NCI-H146 (cell line): Measurements from ENCODE around the gene DPAGT1.
"Not testable (repeated sequence)": the region's sequence is repeated elsewhere in the genome, so short reads cannot be mapped to it uniquely, and the experiment has no call there.

Source experiments
- DNase-seq: peaks from one replicate; lab custom pipeline; 2025; lab: John Stamatoyannopoulos, UW

DPAGT1 gene

DNA sequence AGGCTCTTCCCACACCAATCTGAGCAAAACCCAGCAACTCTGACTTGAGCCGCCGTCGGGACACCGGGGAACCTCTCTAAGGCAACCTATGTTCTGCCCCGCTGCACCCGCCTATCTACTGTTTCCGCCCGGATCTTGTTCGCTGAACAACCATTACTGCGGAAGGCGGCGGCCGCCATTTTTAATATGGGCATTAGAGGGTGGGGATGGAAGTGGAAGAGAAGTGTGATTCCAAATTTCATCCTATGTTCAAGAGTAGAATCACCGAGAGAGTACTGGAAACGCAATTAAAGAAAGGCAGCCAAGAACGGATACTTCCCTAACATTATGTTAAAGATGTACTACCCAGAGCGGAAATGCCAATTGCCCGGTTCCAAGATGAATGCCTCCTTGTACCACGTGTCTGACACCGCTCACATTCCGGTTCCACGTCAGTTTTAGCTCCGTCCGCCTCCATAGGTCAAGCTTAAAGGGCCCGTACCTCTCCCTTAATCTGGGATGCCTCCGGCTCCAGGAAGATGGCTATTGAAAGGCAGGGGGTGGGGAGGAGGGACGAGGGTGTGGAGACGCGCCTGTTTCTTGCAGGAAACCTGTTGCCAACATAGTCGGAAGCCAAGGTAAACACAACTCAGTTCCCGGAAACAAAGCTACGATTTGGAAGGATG is at the start of gene DPAGT1:
DPAGT1 (minus strand) TSS at position 95 of the 665 bp plus-strand sequence. CDS start 198 bp downstream, outside the sequence.
- peak; percentile 98 for DNase-seq

DNA sequence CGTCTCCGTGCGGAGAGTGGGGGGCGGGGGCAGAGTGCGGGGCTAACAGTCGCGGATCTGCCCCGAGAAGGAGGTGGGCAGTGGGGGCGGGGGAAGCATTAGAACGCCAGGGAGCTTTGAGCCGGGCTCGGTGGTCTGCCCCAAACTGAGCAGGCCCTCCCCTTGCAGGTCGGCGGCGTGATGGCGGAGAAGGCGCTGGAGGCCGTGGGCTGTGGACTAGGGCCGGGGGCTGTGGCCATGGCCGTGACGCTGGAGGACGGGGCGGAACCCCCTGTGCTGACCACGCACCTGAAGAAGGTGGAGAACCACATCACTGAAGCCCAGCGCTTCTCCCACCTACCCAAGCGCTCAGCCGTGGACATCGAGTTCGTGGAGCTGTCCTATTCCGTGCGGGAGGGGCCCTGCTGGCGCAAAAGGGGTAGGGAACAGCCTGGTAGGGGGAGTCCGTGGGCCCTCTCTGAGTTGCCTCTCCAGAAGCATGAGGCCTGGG is 48.2 kb upstream of the DPAGT1 start:
- no peak for DNase-seq

DNA sequence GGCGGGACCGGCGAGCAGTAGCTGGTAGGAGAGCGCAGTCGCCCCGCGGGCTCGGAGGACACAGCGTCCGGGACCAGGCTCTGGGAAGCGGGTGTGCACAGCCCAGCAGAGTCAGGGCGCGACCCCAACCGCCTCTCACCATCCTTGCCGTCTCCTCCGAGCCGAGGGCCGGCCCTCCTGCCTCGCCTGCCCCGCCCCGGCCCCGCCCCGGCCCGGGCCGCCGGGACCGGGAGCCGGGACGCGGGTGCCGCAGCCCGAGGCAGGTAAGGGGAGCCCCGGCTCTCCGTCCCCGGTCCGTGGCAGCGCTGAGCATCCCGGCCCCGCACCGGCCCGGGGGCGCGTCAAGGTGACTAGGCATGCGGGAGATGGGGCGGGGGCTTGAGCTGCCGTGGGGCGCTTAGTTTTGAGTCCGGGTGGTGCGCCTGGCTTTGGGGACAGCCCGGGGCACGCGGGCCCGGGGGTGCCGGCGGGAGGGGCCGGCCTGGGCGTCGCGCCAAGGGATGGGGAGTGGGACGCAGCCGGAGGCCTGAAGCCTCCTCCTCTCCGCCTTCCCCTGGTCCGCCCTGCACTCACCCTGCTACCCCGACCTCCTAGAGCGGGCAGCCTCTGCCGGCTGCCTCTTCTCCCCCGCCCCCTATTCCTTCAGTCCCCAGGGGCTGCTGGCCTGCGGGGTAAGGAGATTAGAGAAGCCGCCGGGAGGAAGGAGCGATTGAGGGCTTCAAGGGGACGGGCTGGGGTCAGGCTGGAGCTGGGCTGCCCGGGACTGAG is 47.5 kb upstream of the DPAGT1 start, which contains the start of gene ABCG4:
ABCG4 (plus strand) TSS at position 35 of the 768 bp plus-strand sequence. CDS start 914 bp downstream, outside the sequence.
- DNase-seq = peak; percentile 51

DNA sequence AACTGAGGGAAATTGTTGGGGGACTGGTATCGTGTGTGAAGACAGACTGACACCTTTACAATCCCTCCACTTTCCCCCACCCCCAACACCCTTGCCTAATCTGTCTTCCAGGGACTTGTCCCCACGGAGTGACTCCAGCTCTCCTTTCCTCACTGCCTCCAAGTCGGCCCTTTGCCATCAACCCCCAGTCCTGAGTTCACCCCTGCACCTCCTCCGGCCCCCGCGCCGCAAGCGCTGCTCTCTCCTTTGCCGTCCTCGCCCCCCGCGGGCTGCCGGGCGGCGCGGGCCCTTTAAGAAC is 47.0 kb upstream of the DPAGT1 start:
- DNase-seq = no peak

DNA sequence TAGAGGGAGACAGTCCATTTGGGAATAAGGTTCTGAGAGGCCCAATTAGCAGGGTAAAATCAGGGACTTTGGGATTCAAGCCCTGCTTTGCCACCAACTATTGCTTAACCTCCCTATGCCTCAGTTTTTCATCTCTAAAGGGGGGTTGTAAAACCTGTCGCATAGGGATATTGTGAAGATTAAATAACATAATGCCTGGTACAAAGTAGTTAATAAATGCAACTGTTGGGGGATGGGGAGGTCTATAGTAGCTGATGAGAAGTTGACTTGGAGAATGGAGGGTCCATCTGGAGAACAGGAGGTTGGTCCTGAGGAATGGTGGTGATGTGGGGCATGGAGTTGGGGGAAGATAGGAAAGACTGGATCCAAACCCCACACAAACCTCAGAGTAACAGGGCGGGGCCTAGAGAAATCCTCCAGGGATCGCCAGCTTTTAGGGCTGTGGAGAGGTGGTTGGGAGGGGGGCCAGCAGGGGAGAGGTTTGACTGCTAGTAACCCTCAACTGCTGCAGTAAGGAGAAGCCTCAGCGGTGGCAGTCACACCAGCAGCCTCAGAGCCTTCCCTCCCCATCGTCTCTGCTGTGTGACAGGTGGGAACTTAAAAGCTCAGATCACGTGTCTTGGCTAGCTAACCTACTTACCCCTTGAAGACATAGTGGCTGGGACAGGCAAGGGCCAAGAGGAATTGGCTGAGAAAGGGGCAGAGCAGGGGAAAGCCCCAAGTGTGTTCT is 46.1 kb upstream of the DPAGT1 start:
- peak; percentile 16 for DNase-seq

DNA sequence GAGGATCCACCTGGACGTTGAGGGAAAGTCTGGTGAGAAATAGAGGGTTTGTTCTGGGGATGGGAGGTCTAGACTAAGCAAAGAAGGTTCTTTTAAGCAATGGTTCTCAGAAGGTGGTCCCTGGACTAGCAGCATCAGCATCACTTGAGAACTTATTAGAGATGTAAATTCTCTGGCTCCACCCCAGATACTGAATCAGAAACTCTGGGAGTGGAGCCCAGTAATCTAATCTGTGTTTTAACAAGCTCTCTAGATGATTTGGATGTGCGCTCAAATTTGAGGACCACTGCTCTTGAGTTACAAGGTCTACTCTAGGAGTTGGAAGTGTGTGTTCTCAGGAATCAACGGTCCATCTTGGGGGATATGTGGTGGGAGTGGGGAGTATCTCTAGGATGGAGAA is 43.9 kb upstream of the DPAGT1 start:
- no peak for DNase-seq

DNA sequence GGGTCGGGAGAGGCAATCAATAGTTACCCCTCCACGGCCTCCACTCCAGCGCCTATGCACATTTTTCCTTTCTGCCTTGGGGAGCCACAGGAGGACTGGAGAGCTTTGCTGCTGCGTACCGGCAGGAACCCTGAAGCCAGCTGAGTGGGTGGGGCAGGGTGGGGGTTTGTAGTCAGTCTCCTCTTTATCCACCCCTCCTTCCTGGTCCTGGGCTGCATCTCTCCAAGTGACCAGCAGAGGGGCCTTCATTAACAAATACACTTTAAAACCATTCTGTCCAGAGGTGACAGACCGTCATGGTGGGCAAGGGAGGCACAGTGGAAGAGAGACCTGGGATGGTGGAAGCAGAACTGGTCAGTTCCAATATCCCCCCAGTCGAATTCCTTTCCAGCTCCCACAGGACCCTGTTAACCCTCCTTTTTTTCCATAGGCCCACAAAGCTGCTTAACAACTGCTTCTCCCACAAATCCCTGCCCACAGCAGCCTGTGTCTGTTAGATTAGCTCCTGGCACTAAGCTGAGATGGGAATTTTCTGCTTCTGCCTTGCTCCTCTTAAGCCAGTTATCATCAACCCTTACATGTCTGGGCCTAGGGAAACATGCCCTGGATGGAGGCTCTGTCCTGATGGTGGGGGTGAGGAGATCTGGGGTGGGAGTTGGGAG is 43.3 kb upstream of the DPAGT1 start:
- DNase-seq = peak; percentile 90

DNA sequence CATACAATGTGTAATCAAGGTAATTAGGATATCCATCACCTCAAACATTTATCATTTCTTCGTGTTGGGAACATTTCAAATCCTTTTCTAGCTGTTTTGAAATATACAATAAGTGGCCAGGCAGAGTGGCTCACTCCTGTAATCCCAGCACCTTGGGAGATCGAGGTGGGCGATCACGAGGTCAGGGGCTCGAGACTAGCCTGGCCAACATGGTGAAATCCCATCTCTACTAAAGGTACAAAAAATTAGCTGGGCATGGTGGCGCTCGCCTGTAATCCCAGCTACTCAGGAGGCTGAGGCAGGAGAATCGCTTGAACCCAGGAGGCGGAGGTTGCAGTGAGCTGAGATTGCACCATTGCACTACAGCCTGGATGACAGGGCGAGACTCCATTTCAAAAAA is 37.6 kb upstream of the DPAGT1 start:
- DNase-seq = not testable (repeated sequence)

DNA sequence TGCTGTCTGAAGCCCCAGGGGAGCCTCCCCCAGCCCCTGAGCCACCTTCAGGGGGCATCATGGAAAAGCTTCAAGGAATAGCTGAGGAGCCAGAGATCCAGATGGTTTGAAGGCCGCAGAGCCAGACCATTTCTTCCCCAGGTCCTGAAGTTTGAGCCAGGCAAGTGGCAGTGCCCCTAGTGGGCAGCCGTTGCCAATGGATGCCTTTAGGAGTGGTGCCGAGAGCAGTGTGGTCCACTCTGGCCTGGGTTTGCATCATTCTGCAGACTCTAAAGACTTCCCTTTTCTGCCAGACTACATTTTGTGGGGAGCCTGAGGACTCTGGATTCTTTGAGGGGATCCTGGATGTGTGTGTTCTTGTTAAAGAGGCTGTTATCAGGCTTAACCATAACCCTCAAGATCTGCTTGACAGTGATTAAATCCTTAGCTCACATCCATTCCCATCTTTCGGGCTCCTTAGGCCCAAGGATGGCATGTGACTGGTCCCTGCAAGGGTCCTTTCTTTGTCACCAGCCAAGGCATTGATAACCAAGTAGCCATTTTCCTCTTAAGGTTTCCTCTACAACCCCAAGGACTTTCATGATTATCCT is 32.8 kb upstream of the DPAGT1 start:
- no peak for DNase-seq

DNA sequence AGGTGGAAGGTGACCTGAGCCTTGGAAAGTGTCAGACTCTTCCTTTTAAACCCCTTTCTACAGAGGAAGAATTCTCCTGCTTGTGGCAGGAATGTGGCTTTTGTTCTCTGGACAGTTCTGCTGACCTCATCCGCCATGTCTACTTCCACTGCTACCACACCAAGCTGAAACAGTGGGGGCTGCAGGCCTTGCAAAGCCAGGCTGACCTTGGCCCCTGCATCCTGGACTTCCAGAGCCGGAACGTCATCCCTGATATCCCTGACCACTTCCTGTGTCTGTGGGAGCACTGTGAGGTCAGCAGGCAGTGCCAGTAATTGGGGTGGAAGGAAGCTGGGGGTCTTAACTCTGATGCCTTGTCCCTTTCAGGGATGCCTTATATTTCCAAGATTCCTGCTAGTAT is 29.0 kb upstream of the DPAGT1 start:
- no peak for DNase-seq

DNA sequence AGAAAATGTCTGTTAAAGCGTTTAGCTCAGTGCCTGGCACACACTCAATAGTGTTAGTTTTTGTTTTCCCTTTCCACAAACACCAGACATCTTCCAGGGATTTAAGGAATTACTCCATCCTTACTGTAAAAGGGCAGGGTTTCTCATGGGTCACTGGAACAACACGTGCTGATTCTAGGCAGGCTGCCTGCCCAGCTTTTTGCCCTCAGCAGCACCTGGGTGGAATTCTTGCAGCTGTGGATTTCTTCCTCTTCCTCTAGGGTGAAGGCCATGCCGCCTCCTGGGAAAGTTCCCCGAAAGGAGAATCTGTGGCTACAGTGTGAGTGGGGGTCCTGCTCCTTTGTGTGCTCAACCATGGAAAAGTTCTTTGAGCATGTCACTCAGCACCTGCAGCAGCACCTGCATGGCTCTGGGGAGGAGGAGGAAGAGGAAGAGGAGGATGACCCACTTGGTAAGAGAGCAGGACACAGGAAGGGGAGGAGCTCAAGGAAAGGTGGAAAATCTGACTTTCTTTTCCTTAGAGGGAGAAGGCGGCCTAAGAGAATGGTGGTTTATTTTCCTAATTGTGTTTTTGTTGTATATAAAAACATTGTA is 25.1 kb upstream of the DPAGT1 start:
- no peak for DNase-seq

DNA sequence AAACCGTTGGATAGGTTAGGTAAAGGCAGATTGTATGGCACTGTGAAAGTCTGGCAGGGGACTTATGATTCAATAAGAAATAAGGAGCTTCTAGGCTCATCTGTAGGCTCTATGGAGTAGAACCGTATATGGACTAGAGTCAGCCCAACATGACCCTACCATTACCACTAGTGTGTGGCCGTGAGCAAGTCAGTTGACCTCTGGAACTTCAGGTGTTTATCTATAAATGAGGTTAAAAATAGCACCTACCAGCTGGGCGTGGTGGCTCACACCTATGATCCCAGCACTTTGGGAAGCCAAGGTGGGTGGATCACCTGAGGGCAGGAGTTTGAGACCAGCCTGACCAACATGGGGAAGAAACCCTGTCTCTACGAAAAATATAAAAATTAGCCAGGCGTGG is 24.2 kb upstream of the DPAGT1 start:
- no peak for DNase-seq

DNA sequence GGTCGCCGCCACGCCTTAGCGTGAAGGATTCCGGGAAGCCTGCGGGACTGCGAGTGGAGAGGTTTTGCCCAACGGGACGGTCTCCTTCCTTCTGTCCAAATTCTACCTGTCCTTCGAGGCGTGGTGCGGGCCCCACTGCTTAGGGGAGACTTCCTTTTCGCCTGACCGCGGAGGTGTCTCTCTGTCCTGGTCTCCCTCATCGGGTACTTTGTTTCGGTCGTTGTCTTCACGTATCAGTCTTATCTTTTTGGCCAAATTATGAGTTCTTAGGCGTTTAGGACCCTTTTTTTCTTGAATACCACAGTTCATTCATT is 20.1 kb upstream of the DPAGT1 start:
- DNase-seq = no peak

DNA sequence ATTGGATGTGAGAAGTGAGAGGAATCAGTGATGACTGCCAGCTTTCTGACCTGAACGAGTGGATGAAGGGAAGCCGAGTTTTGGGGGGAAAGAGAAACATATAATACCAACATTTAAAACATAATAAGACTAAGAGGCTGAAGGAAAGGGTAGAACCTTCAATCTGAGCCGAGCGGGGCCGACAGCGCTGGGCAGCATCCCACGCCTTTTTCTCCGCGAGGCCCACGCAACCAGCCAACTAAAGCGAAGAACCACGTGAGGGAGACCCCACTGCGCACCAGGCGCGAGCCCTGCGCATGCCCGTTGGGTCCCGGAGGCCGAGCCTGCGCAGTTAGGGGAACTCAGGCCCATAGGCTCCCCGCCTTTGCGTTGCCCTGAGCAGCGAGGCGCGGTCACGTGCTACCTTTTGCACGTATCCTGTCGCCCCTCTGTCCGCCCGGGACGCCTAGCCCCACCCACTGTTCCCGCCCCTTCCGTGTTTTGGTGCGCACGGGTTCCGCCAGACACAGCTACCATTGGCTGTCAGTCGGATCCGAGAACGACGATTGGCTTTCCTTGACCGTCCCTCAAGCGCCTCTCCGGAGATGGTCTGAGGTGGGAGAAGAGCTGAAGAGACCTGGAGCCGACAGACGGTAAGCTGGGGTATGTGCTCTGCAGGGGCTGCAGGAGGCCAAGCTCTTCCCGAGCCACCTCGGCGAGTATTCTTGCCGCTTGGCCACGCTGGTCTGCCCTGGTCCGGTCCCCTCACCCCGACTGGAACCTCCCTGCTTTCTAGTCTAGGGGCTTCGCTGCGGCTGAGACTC is 19.6 kb upstream of the DPAGT1 start, which contains the start of gene HINFP:
HINFP (plus strand) TSS at position 573 of the 803 bp plus-strand sequence. CDS start 5,365 bp downstream, outside the sequence.
- peak; percentile 100 for DNase-seq

DNA sequence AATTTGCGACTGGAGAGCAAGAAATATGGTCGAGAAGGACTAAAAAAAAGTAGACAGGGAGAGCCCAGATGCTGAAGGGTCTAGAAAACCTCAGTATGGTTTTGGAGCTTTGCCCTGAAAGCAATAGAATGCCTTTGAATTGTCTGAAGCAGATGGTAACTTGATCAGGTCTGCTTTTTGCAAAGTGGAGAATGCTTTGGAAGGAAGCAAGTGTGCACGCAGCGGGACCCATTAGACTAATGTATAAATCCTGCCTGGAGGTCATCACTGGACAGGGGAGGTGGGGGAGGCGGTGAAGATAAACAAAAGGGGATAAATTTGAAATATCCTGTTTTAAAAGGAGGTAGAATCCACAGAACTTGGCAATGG is 19.0 kb upstream of the DPAGT1 start:
- peak; percentile 82 for DNase-seq

DNA sequence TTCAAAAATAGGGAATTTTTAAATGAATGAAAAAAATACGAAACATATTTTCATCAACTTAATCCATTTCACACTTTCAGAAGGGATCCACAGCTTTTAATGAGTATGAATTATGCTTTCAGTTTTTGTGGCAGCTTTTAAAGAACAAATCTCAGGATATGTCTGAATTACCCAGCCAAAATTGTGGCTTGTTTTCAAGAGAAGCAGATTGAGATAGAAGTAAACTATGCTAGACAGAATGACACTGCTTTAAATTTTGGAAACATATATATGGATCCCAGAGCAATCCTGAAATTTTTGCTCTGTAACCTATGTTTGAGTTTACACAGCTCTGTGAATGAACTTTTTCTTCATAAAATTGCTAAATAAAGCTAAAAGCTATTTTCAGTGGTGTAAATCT is 17.3 kb upstream of the DPAGT1 start:
- DNase-seq = no peak

DNA sequence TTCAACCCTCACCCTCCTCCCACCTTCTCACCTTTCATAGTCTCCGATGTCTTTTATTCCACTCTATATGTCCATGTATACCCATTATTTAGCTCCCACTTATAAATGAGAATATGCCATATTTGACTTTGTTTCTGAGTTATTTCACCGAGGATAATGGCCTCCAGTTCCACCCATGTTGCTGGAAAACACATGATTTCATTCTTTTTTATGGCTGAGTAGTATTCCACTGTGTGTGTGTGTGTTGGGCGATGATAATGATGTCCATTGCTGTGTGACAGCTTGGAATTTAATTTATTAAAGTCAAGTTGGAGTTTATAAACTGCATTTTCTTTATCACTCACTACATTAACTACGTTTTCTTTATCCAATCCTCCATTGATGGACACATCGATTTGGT is 16.6 kb upstream of the DPAGT1 start:
- DNase-seq = no peak

DNA sequence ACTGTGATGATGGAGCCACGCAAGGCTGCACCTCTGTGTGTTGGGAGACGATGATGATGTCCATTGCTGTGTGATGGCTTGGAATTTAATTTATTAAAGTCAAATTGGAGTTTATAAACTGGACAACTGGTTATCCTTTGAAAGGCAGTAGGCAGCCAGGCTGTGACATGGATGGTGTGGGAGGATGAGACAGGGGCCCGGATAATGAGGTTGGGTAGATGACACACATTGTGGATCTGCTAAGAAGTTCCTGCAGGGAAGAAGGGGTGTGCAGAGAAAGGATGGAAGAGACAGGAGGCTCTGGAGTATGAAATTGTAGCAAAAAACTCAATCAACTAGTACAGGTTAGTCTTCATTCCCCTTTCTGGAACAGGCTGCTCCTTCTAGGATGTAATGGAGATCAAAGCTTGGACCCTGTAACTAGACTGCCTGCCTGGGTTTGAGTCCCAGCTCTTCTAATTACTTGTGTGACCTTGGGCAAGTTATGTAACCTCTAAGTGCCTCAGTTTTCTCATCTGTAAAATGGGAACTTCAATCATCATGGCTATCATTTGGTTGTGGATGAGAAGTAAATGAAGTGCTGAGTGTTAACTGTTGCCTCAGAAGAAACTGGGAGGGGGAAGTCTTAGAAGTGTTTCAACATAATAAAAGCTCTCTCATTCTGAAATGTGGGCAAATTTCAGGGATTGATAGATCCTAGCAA is 15.5 kb upstream of the DPAGT1 start:
- DNase-seq = no peak

DNA sequence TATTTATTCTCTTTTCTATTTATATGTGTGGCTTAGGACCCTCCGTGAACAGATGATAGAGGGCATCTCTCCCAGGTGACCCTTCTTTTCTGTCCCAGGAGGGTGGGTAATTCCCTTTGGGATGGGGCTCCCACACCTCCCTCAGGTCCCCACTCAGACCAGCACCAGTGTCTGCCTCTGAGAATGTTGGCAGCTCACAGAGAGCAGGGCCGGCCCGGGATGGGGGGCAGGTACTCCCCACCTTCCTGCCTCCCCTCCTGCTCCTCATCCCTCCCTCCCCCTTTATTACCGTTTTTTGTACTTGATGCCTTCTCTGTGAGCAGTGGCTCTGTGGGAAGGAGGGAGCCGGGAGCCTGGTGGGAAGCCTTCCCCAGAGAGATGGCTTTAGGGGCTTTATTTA is 14.9 kb upstream of the DPAGT1 start:
- DNase-seq = no peak

DNA sequence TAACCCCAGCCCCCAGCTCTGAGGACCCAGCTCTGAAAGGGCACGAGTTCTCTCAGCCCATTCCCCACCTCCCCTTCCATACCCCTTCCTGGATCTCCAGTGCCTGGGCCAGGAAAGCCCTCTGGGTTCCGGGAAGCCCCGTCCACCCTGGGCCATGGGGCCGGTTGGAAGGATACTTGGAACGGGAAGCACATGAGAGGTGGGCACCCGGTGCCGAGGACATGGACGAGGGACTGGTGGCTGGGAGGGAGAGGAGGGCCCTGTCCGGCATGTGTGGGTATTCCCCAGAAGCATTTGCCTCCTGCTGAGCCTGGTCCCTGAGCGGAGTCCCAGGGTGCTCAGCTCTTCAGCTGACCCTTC is 14.6 kb upstream of the DPAGT1 start:
- DNase-seq = no peak
